ENCODE measurements around the gene GGPS1.
"Not testable (repeated sequence)": the region's sequence is repeated elsewhere in the genome, so short reads cannot be mapped to it uniquely, and the experiment has no call there.

- not testable (repeated sequence) for TF ChIP-seq REST, ATF3 (IDR thresholded peaks at IDR 0.05)
Observed at GRCh38 chr1:235364189-235364588, 35.8 kb downstream of the GGPS1 start.

All from liver (tissue), 2 donors.